ENCODE results near the gene AQP1.

AQP1 gene

DNA sequence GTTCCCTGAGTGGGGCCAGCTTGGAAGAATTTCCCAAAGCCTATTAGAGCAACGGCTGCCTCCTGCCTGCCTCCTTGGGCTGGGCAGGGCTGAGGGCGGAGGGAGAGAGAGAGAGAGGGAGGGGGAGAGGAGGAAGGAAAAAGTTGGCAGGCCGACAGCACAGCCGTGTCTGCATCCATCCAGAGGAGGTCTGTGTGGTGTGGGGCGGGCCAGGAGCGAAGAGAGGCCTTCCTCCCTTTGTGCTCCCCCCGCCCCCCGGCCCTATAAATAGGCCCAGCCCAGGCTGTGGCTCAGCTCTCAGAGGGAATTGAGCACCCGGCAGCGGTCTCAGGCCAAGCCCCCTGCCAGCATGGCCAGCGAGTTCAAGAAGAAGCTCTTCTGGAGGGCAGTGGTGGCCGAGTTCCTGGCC is at the start of gene AQP1:
Gene AQP1, plus strand, starts transcription at position 293 of the 409 bp plus-strand sequence. Its CDS starts 57 bp downstream, at position 350.
- no peak for DNase-seq

GRCh38 chr7:30862995-30863705 is 48.5 kb upstream of the AQP1 start:
- no peak for DNase-seq

DNA sequence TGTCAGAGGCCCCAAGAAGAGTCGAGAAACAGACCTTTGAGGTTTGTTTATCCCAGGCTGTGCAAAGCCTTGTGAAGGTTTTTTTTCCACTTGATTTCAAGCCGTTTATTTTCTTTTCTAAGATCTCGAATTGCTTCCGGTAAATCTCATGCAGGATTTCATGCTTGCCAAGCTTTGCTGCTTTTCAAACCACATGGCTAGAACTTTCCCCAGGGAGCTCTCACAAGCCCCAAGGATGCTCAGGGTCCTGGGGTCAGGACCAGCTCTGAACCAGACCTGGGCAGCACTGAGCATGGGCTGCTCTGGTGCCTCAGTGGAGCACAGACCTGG is 48.0 kb upstream of the AQP1 start:
- no peak for DNase-seq

DNA sequence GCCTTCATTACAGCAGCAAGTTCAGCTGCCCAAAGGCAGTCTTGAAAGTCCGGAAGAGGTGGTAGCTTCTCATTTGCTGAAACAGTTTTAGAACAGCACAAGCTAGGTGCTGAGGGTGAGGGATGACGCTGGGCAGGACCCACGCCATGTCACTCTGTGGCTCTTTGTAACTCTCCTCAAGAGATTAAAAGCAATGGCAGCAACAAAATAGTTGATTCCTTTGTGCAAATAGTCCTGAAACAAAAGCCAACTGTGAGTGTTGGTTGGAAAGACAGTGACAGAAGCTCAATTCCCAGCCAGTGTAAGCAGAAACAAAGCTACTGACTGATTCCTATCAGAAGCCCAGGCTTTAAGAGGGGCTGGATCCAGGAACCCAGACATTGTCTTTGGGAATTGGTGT is 47.6 kb upstream of the AQP1 start:
- DNase-seq = no peak

GRCh38 chr7:30865076-30865475 is 46.6 kb upstream of the AQP1 start:
- no peak for DNase-seq

DNA sequence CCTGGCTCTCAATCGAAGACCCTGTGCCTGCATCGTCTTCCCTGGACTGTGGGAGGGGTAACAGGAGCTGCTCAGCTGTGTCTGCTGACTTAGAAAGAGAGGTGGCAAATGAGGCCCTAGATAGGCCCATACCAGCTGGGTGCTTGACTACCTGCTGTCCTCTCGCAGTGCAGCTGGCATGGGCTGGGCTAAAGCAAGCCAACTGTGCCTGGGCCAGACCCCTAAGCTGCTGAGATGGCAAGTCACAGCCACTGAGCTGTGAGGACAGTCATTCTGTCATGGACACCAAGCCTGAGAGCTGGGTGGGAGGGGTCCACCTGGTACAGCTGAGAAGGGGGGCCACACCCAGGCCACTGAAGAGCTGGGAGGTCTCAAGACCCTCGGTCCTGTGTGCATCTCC is 45.8 kb upstream of the AQP1 start:
- DNase-seq = no peak

DNA sequence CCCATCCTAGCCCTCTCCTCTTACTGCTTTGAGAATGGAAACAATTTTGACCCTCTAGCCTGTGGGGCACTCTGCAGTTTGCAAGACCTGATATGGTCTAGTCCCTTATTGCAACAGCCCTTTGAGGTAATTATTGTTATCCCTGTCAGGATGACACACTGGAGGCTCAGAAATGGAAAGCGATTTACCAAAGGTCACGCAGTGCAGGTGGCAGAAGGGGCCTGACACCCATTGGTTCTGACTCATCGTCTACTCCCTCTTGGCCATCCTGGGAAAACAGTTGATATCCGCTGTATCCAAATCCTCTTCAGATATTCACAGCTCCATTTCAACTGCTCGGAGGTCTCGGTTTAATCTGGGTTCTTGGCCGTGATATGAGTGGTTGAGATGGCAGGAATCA is 44.7 kb upstream of the AQP1 start:
- no peak for DNase-seq

DNA sequence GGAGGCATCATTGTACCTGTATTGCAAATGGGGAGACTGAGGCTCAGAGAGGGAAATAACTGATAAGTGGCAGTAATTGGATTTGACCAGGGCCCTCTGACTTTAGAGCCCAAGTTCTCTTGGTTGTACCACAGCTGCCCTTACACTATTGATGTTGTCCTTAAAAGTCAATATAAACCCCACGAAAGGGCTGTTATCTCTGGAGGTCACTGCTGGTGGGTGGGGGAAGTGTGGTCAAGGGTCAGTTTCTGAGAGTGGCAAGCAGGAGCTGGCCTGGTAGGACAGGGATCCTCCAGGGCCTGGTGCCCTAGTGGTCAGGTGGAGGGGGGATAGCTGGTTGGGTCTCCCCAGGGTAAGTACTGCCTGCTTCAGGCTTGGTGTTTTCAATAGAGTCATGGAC is 44.2 kb upstream of the AQP1 start:
- no peak for DNase-seq

- no peak for DNase-seq
Measured at GRCh38 chr7:30869794-30870611, 41.6 kb upstream of the AQP1 start.

GRCh38 chr7:30870821-30871518 is 40.7 kb upstream of the AQP1 start:
- DNase-seq = no peak

DNA sequence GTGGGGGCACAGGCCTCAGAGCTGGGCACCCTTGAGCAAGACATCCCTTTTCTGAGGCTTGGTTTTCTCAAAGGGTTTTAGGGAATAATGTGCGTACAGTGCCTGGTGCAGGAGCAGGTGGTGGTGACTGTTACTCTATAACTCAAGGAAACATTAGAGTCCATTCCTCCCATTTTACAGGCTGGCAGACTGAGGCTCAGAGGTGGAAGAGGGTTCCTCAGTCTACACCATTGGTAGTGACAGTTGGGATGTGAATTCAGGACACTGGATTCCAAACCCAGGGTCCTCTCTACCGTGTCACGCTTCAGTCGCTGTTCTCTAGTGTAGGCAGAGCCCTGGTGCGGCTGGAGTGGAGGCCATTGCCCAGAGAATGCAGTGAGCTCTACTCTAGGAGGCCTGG is 40.0 kb upstream of the AQP1 start:
- DNase-seq = no peak

DNA sequence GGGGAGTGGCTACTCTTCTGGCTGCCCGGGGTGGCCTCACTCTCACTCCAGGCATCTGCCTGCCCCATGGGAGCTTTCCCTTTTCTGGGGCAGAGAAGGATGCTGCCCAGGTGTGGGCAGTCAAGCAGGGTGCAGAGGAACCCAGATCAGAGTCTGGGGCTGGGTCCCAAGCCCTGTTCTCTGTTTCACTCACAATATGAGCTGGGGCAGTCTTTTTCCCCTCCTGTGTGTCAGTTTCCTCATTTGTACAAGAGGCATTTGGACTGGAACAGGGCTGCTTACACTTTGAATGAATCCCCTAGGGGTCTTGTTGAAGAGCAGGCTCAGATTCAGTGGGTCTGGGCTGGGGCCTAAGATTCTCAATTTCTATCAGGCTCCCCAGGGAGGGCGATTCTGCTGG is 38.4 kb upstream of the AQP1 start:
- DNase-seq = no peak

GRCh38 chr7:30873656-30874055 is 38.0 kb upstream of the AQP1 start:
- no peak for DNase-seq

DNA sequence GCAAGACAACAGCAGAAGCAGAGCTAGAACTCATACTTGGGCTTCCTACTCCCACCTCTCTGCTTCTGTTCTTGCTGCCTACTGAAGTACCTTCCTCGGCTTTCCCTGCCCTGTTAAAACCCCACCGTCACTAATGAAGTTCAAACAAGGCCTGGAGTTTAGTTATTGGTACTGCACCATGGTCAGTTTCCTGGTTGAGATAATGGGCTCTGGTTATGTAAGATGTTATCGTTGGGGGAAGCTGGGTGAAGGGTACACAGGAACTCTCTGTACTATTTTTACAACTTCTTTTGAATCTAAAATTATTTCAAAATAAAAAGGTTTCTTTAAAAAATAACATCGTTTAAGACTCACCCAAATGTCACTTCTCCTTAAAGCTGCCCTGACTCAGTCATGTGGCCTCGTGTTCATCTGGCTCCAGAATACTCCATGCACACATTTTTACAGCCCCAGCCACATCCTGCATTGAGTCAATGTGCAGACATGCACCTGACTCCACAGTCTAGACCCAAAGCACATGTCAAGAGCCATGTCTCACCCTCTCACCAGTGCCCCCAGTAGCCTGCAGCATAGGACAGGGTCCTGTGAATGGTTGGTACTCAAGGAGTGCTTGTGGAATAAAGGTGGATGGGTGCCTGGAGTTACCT is 36.9 kb upstream of the AQP1 start:
- DNase-seq = no peak

DNA sequence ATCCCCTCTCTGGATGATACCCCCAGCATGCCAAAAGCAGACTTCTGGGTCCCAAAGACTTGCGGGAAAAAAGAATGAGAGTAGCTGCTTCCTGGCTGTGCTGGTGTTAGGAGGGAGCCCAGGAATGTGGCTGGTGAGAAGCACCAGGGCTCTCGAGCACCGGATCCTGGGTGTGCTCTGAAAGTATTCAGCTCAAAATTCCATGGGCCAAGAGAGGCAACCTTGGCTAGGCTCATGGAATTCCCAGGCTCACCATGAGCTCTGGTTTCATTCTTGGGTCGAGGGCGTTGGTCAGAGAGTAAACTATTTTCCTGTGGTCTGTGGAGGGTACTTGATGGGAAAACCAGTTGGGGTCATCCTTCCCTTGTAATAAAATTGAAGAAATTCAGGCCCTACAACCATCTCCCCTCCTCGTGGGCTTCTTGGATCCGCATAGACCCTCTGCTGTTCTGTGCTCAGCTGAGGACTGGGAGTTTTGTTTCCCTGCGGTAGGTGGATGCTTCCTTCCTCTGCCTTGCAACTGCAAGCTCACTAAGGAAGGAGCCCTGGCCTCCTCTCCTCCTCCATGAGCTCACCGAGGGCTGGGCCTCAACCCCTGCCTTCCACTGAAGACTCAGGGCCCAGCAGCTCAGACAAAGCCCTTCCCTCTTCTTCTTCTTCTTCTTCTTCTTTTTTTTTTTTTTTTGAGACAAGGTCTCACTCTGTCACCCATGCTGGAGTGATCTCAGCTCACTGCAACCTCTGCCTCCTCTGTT is 34.5 kb upstream of the AQP1 start:
- no peak for DNase-seq

- no peak for DNase-seq
Measured at GRCh38 chr7:30877993-30878392, 33.7 kb upstream of the AQP1 start.

DNA sequence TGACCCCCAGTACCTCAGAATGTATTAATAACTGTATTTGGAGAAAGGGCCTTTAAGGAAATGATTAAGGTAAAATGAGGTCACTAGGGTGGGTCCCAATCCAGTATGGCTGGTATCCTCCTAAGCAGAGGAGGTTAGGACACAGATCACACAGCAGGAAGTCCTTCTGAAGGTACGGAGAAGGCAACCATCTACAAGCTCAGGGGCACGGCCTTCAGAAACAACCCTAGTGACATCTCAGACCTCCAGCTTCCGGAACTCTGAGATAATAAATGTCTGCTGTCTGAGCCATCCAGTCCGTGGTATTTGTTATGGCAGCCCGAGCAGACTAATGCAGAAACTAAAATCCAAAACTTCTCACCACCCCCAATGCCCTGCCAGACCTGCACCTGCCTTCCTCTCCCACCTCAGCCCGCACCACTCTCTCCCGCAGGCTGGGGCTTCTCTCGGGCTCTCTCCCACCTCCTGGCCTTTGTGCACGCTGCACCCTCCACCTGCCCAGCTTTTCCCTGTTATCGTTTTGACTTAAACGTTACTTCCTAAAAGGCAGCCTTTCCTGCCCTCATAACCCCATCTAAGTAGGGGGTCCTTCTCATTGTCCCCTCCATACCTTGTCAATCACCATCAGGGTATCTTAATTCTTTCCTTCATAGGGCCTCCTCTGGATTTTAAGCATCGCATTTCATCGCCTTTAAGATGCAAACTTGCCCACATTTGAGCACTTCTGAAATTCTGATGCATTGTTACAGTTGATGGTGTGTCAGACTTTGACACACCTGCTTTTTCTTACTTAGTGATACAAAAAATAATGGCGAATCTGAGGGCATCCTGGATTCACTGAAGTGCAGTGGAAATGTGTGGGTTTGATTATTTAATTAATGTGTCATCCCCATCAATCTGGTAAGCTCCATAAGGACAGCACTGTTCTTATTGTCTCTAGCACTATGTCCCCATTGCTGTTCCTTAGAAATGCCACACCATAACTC is 32.2 kb upstream of the AQP1 start:
- no peak for DNase-seq

DNA sequence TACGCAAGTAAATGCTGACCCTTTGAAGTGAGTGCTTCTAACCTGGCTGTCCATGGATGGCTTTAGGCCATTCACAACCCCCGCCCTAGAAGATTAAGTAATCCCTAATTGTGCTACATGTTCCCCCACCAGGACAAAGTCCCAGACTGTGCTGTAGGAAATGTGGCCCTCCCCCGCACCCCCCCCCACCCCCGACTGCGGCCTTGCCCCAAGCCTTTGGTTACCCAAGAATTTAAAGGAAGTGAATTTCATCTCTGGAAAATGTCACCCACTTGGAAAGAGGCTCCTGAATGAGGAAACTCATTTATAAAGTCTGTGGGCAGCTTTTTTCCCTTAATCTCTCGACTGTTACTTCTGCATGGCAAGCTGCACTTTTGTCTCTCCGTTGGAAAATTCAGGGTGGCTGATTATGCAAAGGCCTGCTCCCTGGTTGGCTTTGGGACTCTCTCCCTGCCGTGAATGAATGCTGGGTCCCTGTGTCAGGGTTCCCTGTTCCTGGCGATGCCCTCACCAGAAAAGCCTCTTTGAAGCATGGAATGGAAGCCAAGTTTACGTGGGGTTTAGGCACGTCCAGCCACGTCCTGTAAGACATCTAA is 31.4 kb upstream of the AQP1 start:
- no peak for DNase-seq

DNA sequence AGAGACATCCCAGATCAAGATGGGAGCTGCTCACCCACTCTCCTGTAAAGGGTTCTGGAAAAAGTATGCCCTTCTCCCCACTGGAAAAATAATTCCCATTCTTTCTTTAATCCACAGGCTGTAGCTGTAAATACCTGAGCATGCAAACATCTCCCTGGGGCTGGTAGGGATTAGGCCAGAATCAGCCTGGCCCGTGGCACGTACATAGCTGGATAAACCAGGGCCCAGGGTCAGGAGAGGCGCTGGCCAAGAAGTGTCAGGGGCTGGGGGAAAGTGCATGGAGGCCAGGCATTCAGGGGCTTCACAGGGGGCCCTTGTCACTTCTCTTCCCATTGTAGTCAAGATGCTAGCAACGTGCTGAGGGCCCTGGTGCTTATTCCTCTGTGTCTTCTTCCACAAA is 30.7 kb upstream of the AQP1 start:
- no peak for DNase-seq

- no peak for DNase-seq
Measured at GRCh38 chr7:30881448-30881847, 30.2 kb upstream of the AQP1 start.

- no peak for DNase-seq
Measured at GRCh38 chr7:30884881-30885280, 26.8 kb upstream of the AQP1 start.
